Kidney (tissue), 14 donors: Measurements from ENCODE around the gene ARHGEF35. TPM values are rescaled to one million over a fixed set of nuclear protein-coding genes. Genes with fewer than 3 reads are reported as not detected.

Experiments
- DNase-seq, 5 donors: peaks; one replicate each; pipeline ENCODE4 v3.0.0-alpha.2; 2013 to 2020
- FAIRE-seq: peaks from 2 replicates; lab custom pipeline; 2012; peaks lifted over from hg19 to GRCh38; lab: Jason Lieb, UNC
- H3K27ac ChIP-seq, 2 donors: one replicate each; pipeline ENCODE4 v1.7.0; 2013; ENCODE audit warnings: low read depth in 2 of 2, low read length in 2 of 2, inconsistent platforms in 1 of 2
- H3K27me3 ChIP-seq: one replicate; pipeline ENCODE4 v1.7.1; 2013; ENCODE audit warnings: low read length, inconsistent platforms; ENCODE audit not compliant: control insufficient read depth, insufficient read depth
- H3K36me3 ChIP-seq, 3 donors: one replicate each; pipeline versions ENCODE4 v1.7.0 to v1.7.1; 2013; ENCODE audit warnings: low read length in 3 of 3, control low read depth in 1 of 3, inconsistent platforms in 1 of 3; ENCODE audit not compliant: insufficient read depth in 3 of 3, control insufficient read depth in 2 of 3
- H3K4me1 ChIP-seq, 3 donors: one replicate each; pipeline versions ENCODE4 v1.7.0 to v1.7.1; 2013; ENCODE audit warnings: low read length in 3 of 3, inconsistent platforms in 1 of 3, low read depth in 1 of 3; ENCODE audit not compliant: control insufficient read depth in 2 of 3, insufficient read depth in 2 of 3
- H3K4me3 ChIP-seq, 3 donors: one replicate each; pipeline versions ENCODE4 v1.7.0 to v1.8.1; 2013; ENCODE audit warnings: low read length in 3 of 3, control low read depth in 1 of 3, inconsistent platforms in 1 of 3
- H3K9ac ChIP-seq, 3 donors: one replicate each; pipeline versions ENCODE4 v1.7.0 to v1.7.1; 2013; ENCODE audit warnings: low read length in 3 of 3, control low read depth in 1 of 3, inconsistent platforms in 1 of 3
- H3K9me3 ChIP-seq, 3 donors: one replicate each; pipeline versions ENCODE4 v1.7.0 to v1.7.1; 2013; ENCODE audit warnings: low read length in 3 of 3, control low read depth in 1 of 3, inconsistent platforms in 1 of 3; ENCODE audit not compliant: control insufficient read depth in 2 of 3, insufficient read depth in 1 of 3
- intact Hi-C: fragments of 100-400 bp; cut with DNase I; formaldehyde crosslinking; loops from one replicate; pipeline ENCODE4 v1.11.1; 2022
- polyA plus RNA-seq: library from polyadenylated mRNA; stranded (reverse); fragments of 350-450 nt; fragmentation: Illumina TruSeq; extraction: RNeasy Lipid Tissue Mini Kit (QIAGEN cat#74804); gene quantifications from one replicate; pipeline ENCODE4 v1.2.3, GENCODE V29; 2014; ENCODE audit warnings: low read depth, low replicate concordance; ENCODE audit not compliant: insufficient read depth
- total RNA-seq: library from RNA; stranded (reverse); fragmentation: NEBNext Ultra II Directional; extraction: Animal tissue kit (Norgen Biotek cat#: 25700); gene quantifications from one replicate; pipeline ENCODE4 v1.2.1, GENCODE V29; 2021
- TF ChIP-seq, protein P1 (sequence below): IDR thresholded peaks from 3 replicates; pipeline ENCODE4 v1.5.1; 2012; ENCODE audit warnings: mild to moderate bottlenecking, moderate library complexity, borderline replicate concordance; ENCODE audit not compliant: insufficient read depth; ENCODE audit errors: extremely low read depth
- donor health status: control.
- donor health status: control.
- donor health status: control.
- donor health status: control.
- donor health status: control.
- donor health status: DM: yes; HTN: yes; CAD: no.
- donor health status: Normal renal cell carcinoma (clear cell type).

Gene ARHGEF35
- total and polyA plus RNA-seq, 2 donors from 2014 or later, result 9.5 to 22.1 TPM

DNA sequence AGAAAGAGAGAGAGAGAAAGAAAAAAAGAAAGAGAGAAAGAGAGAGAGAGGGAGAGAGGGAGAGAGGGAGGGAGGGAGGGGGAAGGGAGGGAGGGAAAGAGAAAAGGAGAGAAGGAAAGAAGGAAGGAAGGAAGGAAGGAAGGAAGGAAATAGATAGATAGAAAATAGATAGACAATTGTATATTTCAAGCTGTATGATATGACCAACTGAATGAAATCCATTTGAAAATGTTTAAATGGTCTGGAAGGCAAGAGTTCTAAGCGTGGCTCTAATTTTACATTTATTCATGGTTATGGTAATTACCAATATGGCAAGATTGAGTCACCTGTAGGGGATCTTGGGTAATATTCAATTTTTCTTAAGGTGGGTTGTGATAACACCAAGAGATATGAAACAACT is 36.8 kb downstream of the ARHGEF35 start:
- no peaks in the 10 kb centered on the region for H3K27me3 ChIP-seq
- no peak overlapping the region for H3K4me3 ChIP-seq
- H3K9me3 ChIP-seq, result no peaks in the 10 kb centered on the region
- intact Hi-C loops, result no loop called here
- H3K9ac ChIP-seq, result no peak overlapping the region
- H3K27ac ChIP-seq, result no peak overlapping the region
- TF ChIP-seq, protein P1, sequence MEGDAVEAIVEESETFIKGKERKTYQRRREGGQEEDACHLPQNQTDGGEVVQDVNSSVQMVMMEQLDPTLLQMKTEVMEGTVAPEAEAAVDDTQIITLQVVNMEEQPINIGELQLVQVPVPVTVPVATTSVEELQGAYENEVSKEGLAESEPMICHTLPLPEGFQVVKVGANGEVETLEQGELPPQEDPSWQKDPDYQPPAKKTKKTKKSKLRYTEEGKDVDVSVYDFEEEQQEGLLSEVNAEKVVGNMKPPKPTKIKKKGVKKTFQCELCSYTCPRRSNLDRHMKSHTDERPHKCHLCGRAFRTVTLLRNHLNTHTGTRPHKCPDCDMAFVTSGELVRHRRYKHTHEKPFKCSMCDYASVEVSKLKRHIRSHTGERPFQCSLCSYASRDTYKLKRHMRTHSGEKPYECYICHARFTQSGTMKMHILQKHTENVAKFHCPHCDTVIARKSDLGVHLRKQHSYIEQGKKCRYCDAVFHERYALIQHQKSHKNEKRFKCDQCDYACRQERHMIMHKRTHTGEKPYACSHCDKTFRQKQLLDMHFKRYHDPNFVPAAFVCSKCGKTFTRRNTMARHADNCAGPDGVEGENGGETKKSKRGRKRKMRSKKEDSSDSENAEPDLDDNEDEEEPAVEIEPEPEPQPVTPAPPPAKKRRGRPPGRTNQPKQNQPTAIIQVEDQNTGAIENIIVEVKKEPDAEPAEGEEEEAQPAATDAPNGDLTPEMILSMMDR, result no peak
- no peak for FAIRE-seq
- DNase-seq, result no peak
- no peaks in the 10 kb centered on the region for H3K4me1 ChIP-seq
- no peaks in the 10 kb centered on the region for H3K36me3 ChIP-seq

DNA sequence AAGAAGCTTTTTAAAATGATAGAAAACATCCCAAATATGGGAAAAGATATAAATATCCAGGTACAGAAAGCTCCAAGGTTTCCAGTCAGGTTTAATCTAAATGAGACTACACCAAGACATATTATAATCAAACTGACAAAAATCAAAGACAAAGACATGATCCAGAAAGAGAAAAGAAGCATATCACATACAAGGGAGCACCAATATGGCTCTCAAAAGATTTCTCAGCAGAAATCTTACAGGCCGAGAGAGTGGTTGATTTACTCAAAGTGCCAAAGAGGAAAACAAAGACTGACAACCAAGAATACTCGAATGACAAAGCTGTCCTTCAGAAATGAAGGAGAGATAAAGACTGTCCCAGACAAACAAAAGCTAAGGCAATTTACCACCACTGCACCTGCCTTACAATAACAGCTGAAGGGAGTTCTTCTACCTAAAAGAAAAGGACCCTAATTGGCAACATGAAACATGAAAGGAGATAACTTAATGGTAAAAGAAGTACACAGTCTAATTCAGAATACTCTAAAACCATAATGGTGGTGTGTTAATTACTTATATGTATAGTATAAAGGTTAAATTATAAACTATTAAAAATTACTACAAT is 47.3 kb downstream of the ARHGEF35 start:
- DNase-seq, result no peak
- H3K27ac ChIP-seq, result no peak overlapping the region
- no peak for FAIRE-seq
- H3K9me3 ChIP-seq, result peaks cover 0 to 18% (median 10%) of the 10 kb centered on the region in 3 donors
- TF ChIP-seq, protein P1, result no peak
- no peaks in the 10 kb centered on the region for H3K27me3 ChIP-seq
- no peak overlapping the region for H3K9ac ChIP-seq
- intact Hi-C loops, result no loop called here
- H3K4me1 ChIP-seq, result no peaks in the 10 kb centered on the region
- no peaks in the 10 kb centered on the region for H3K36me3 ChIP-seq
- no peak overlapping the region for H3K4me3 ChIP-seq

DNA sequence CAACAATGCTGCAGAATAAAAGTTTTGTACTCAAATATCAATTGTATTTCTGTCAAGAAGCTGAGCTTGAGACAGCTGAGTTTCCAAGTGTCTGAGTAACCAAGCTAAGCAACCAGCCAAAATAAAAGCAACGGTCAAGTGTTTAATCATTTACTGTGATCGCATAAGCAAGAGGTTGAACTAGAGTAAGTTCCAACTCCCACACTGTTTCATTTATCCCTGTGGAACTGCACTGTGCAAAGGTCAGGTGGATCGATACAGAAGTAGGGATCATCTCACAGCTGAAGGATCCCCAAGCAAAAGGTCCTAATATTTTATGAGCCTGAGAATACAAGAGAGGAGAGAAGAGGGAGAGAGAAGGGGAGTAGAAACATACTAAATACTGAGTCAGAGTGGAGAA is 51.2 kb downstream of the ARHGEF35 start:
- Histone ChIP-seq H3K4me3 (no peak overlapping the region), H3K9ac (no peak overlapping the region), H3K9me3 (peaks cover 0 to 12% (median 6%) of the 10 kb centered on the region in 3 donors), H3K27ac (no peak overlapping the region), H3K4me1 (no peaks in the 10 kb centered on the region), H3K36me3 (no peaks in the 10 kb centered on the region), H3K27me3 (no peaks in the 10 kb centered on the region)
- no peak for FAIRE-seq
- intact Hi-C loops, result no loop called here
- TF ChIP-seq, protein P1, result no peak
- DNase-seq, result no peak

DNA sequence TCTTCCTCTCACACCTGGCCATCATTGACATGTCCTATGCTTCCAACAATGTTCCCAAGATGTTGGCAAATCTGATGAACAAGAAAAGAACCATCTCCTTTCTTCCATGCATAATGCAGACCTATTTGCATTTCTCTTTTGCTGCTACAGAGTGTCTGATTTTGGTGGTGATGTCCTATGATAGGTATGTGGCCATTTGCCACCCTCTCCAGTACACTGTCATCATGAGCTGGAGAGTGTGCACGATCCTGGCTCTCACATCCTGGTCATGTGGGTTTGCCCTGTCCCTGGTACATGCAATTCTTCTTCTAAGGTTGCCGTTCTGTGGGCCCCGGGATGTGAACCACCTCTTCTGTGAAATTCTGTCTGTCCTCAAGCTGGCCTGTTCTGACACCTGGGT is 53.4 kb downstream of the ARHGEF35 start:
- H3K27ac ChIP-seq, result no peak overlapping the region
- TF ChIP-seq, protein P1, result no peak
- H3K9ac ChIP-seq, result no peak overlapping the region
- no peak overlapping the region for H3K4me3 ChIP-seq
- FAIRE-seq (no peak), DNase-seq (no peak)
- H3K9me3 ChIP-seq, result no peaks in the 10 kb centered on the region
- intact Hi-C loops, result no loop called here
- H3K4me1 ChIP-seq, result no peaks in the 10 kb centered on the region
- no peaks in the 10 kb centered on the region for H3K36me3 ChIP-seq
- H3K27me3 ChIP-seq, result no peaks in the 10 kb centered on the region
